PC-3 (cell line): ENCODE data around the gene DLGAP3. TPM values are rescaled to one million over a fixed set of nuclear protein-coding genes. Genes with fewer than 3 reads are reported as not detected.

Experiments used
- ATAC-seq: fragments of 200-7000 bp; cut with Tn5 transposase; 2 replicates; pipeline ENCODE4 v1.9.1; 2020; ENCODE audit warnings: mild to moderate bottlenecking, moderate library complexity
- BruUV-seq: library from RNA; stranded (reverse); fragments of 400-500 nt; replicated peaks from 2 replicates; lab custom pipeline; 2021; lab: Mats Ljungman, UMichigan
- CTCF ChIA-PET: fragments of 300-600 bp; sonication (Branson Sonifier 250); formaldehyde crosslinking; loops from one replicate; lab custom pipeline; 2022; ENCODE audit warnings: antibody characterized with exemption; lab: Charles Lee
- POLR2A ChIA-PET: fragments of 300-600 bp; sonication (Branson Sonifier 250); formaldehyde crosslinking; loops from one replicate; lab custom pipeline; 2022; ENCODE audit warnings: antibody characterized with exemption; ENCODE audit not compliant: unreplicated experiment; lab: Charles Lee
- DNase-seq: peaks from one replicate; pipeline ENCODE4 v3.0.0-alpha.2; 2015
- H2AFZ ChIP-seq: fragments of 300-600 bp; sonication (generic); 2 replicates; pipeline ENCODE4 v1.6.0; 2016; ENCODE audit warnings: antibody characterized with exemption, low read length
- H3F3A ChIP-seq: fragments of 300-600 bp; sonication (generic); one replicate; pipeline ENCODE4 v1.6.0; 2017; ENCODE audit warnings: antibody characterized with exemption, low read length, control low read depth, mild to moderate bottlenecking; ENCODE audit not compliant: unreplicated experiment
- H3K27ac ChIP-seq: fragments of 300-600 bp; sonication (generic); 2 replicates; pipeline ENCODE4 v1.5.1; 2016; ENCODE audit warnings: mild to moderate bottlenecking, low read length
- H3K27me3 ChIP-seq: fragments of 300-600 bp; sonication (generic); 2 replicates; pipeline ENCODE4 v1.6.1; 2016; ENCODE audit warnings: low read length, mixed read lengths
- H3K36me3 ChIP-seq: fragments of 300-600 bp; sonication (generic); 2 replicates; pipeline ENCODE4 v1.6.1; 2016; ENCODE audit warnings: low read depth, mixed run types, low read length, mixed read lengths
- H3K4me1 ChIP-seq: fragments of 300-600 bp; sonication (generic); 2 replicates; pipeline ENCODE4 v1.5.1; 2016; ENCODE audit warnings: low read length; ENCODE audit not compliant: insufficient read depth
- H3K4me2 ChIP-seq: fragments of 300-600 bp; sonication (generic); 2 replicates; pipeline ENCODE4 v1.6.0; 2016; ENCODE audit warnings: low read length
- H3K4me3 ChIP-seq: fragments of 300-600 bp; sonication (generic); 2 replicates; pipeline ENCODE4 v1.5.1; 2016; ENCODE audit warnings: mild to moderate bottlenecking, low read length, mixed read lengths
- H3K79me2 ChIP-seq: fragments of 300-600 bp; sonication (generic); 2 replicates; pipeline ENCODE4 v1.6.1; 2017; ENCODE audit warnings: low read length, mixed read lengths
- H3K9ac ChIP-seq: fragments of 300-600 bp; sonication (generic); 2 replicates; pipeline ENCODE4 v1.6.0; 2016; ENCODE audit warnings: mild to moderate bottlenecking, low read length
- H3K9me2 ChIP-seq: fragments of 300-600 bp; sonication (generic); replicated peaks from 2 replicates; pipeline ENCODE4 v1.6.1; 2016; ENCODE audit warnings: mixed run types, low read length, mixed read lengths
- H3K9me3 ChIP-seq: fragments of 300-600 bp; sonication (generic); 2 replicates; pipeline ENCODE4 v1.6.1; 2016; ENCODE audit warnings: low read length, mixed read lengths
- H4K20me1 ChIP-seq: fragments of 300-600 bp; sonication (generic); 2 replicates; pipeline ENCODE4 v1.6.1; 2016; ENCODE audit warnings: low read length, mixed read lengths
- CTCF ChIP-seq: fragments of 300-600 bp; sonication (generic); conservative IDR thresholded peaks from 2 replicates; pipeline ENCODE4 v1.5.1; 2017; ENCODE audit warnings: antibody characterized with exemption, low read depth, mild to moderate bottlenecking, low read length
- EZH2 ChIP-seq: fragments of 300-600 bp; sonication (generic); IDR thresholded peaks from one replicate; pipeline ENCODE4 v1.6.1; 2017; ENCODE audit warnings: antibody characterized with exemption, mild to moderate bottlenecking, low read length; ENCODE audit not compliant: unreplicated experiment
- EZH2phosphoT487 ChIP-seq: fragments of 300-600 bp; sonication (generic); IDR thresholded peaks from 2 replicates; pipeline ENCODE4 v1.6.1; 2018; ENCODE audit warnings: mild to moderate bottlenecking, antibody characterized with exemption, low read length, borderline replicate concordance
- intact Hi-C: fragments of 100-400 bp; cut with micrococcal nuclease; formaldehyde crosslinking; loops from 2 replicates; pipeline ENCODE4 v1.9.0; 2023
- total RNA-seq: library from RNA; depleted of rRNA; stranded (reverse); fragments of >200 nt; gene quantifications from 2 replicates; pipeline ENCODE4 v1.2.3, GENCODE V29; 2014

DLGAP3 gene
- total RNA-seq, 1 experiment from 2014 or later, result not detected

- H3F3A ChIP-seq, result no peaks in the 10 kb centered on the region
- DNase-seq (no peak), ATAC-seq (no peak)
- no peak overlapping the region for H3K9ac ChIP-seq
- no peak for TF ChIP-seq EZH2
- no peak for TF ChIP-seq EZH2phosphoT487
- no peak for TF ChIP-seq CTCF
- intact Hi-C loops, result loop anchor here (5.0 to 10.0 kb wide), 4 partner anchors 85 to 385 kb away; partner anchors contain the start of genes SFPQ and TMEM35B
- BruUV-seq, result no TSS peak
- H3K4me3 ChIP-seq, result no peak overlapping the region
- H3K4me1 ChIP-seq, result no peaks in the 10 kb centered on the region
- CTCF ChIA-PET, result no interaction called here
- H2AFZ ChIP-seq, result no peak overlapping the region
- H3K27ac ChIP-seq, result no peak overlapping the region
- POLR2A ChIA-PET, result no interaction called here
- H3K4me2 ChIP-seq, result no peak overlapping the region
- H3K79me2 ChIP-seq, result no peaks in the 10 kb centered on the region
- H3K9me2 ChIP-seq, result no peaks in the 10 kb centered on the region
- H3K9me3 ChIP-seq, result no peaks in the 10 kb centered on the region
- no peaks in the 10 kb centered on the region for H4K20me1 ChIP-seq
- H3K27me3 ChIP-seq, result peaks cover 43% of the 10 kb centered on the region
- H3K36me3 ChIP-seq, result no peaks in the 10 kb centered on the region
Measured at GRCh38 chr1:34899906-34900305, 29.5 kb downstream of the DLGAP3 start.

- Histone ChIP-seq H3K79me2 (no peaks in the 10 kb centered on the region), H3K36me3 (no peaks in the 10 kb centered on the region), H3K4me2 (no peak overlapping the region), H3F3A (no peaks in the 10 kb centered on the region), H3K4me3 (no peak overlapping the region), H3K9me2 (no peaks in the 10 kb centered on the region), H3K27ac (no peak overlapping the region), H3K9me3 (no peaks in the 10 kb centered on the region), H2AFZ (no peak overlapping the region), H3K27me3 (peaks cover 43% of the 10 kb centered on the region), H3K4me1 (no peaks in the 10 kb centered on the region), H3K9ac (no peak overlapping the region), H4K20me1 (no peaks in the 10 kb centered on the region)
- ChIA-PET CTCF (no interaction called here), POLR2A (no interaction called here)
- no TSS peak for BruUV-seq
- ATAC-seq (no peak), DNase-seq (no peak)
- intact Hi-C loops, result loop anchor here (5.0 to 10.0 kb wide), 4 partner anchors 85 to 385 kb away; partner anchors contain the start of genes SFPQ and TMEM35B
- TF ChIP-seq EZH2, result no peak
- TF ChIP-seq EZH2phosphoT487, result no peak
- TF ChIP-seq CTCF, result no peak
Measured at GRCh38 chr1:34899471-34899870, 30.0 kb downstream of the DLGAP3 start.

GRCh38 chr1:34898330-34898761, 31.1 kb downstream of the DLGAP3 start:
- DNase-seq (no peak), ATAC-seq (no peak)
- Histone ChIP-seq H3K9me3 (no peaks in the 10 kb centered on the region), H3F3A (no peaks in the 10 kb centered on the region), H3K9me2 (no peaks in the 10 kb centered on the region), H2AFZ (no peak overlapping the region), H3K4me2 (no peak overlapping the region), H3K27ac (no peak overlapping the region), H3K4me1 (no peaks in the 10 kb centered on the region), H3K79me2 (no peaks in the 10 kb centered on the region), H3K36me3 (no peaks in the 10 kb centered on the region), H3K4me3 (no peak overlapping the region), H3K27me3 (peaks cover 39% of the 10 kb centered on the region), H4K20me1 (no peaks in the 10 kb centered on the region), H3K9ac (no peak overlapping the region)
- no peak for TF ChIP-seq CTCF
- no peak for TF ChIP-seq EZH2phosphoT487
- no peak for TF ChIP-seq EZH2
- CTCF ChIA-PET, result interaction anchor here (0.5 kb wide), 1 partner anchor 32 kb away, joined by 3 read pairs; no protein-coding TSS in a partner anchor
- intact Hi-C loops, result loop anchor here (5.0 to 10.0 kb wide), 4 partner anchors 86 to 386 kb away; partner anchors contain the start of genes SFPQ and TMEM35B
- POLR2A ChIA-PET, result no interaction called here
- no TSS peak for BruUV-seq
